GM10248 (cell line): ENCODE data around the gene UBP1.
"Not testable (repeated sequence)": the region's sequence is repeated elsewhere in the genome, so short reads cannot be mapped to it uniquely, and the experiment has no call there.

Experiments used
- CTCF ChIA-PET: fragments of 300-600 bp; sonication (Branson Sonifier 250); formaldehyde crosslinking; extraction: SDS; loops from one replicate; lab custom pipeline; 2021; ENCODE audit warnings: antibody characterized with exemption; lab: Yijun Ruan, JAX
- POLR2A ChIA-PET: fragments of 350-650 bp; sonication (Branson Sonifier 250); formaldehyde crosslinking; extraction: SDS; loops from one replicate; lab custom pipeline; 2020; ENCODE audit warnings: antibody characterized with exemption; lab: Yijun Ruan, JAX
- DNase-seq: peaks from one replicate; pipeline ENCODE4 v3.0.0; 2012; ENCODE audit errors: extremely low spot score
- TF ChIP-seq, protein P1 (sequence below): IDR thresholded peaks from 2 replicates; pipeline ENCODE4 v1.5.1; 2012; ENCODE audit warnings: mild to moderate bottlenecking, low read depth; ENCODE audit errors: extremely low read depth, missing control alignments, control extremely low read depth

Gene UBP1

GRCh38 chr3:33467786-33468185, 27.6 kb upstream of the UBP1 start:
- ChIA-PET POLR2A (interaction anchor here (1.8 kb wide), 1 partner anchor 27 kb away, joined by 4 read pairs; the partner anchor contains the start of gene UBP1), CTCF (interaction anchor here (1.3 kb wide), 1 partner anchor 10 kb away, joined by 3 read pairs; no protein-coding TSS in a partner anchor)
- TF ChIP-seq, protein P1, sequence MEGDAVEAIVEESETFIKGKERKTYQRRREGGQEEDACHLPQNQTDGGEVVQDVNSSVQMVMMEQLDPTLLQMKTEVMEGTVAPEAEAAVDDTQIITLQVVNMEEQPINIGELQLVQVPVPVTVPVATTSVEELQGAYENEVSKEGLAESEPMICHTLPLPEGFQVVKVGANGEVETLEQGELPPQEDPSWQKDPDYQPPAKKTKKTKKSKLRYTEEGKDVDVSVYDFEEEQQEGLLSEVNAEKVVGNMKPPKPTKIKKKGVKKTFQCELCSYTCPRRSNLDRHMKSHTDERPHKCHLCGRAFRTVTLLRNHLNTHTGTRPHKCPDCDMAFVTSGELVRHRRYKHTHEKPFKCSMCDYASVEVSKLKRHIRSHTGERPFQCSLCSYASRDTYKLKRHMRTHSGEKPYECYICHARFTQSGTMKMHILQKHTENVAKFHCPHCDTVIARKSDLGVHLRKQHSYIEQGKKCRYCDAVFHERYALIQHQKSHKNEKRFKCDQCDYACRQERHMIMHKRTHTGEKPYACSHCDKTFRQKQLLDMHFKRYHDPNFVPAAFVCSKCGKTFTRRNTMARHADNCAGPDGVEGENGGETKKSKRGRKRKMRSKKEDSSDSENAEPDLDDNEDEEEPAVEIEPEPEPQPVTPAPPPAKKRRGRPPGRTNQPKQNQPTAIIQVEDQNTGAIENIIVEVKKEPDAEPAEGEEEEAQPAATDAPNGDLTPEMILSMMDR: no peak
- no peak for DNase-seq

GRCh38 chr3:33461097-33461496, 20.9 kb upstream of the UBP1 start:
- POLR2A ChIA-PET: no interaction called here
- TF ChIP-seq, protein P1: no peak
- CTCF ChIA-PET: interaction anchor here (1.0 kb wide), 1 partner anchor 20 kb away, joined by 3 read pairs; no protein-coding TSS in a partner anchor
- no peak for DNase-seq

- CTCF ChIA-PET, POLR2A ChIA-PET, DNase-seq: not testable (repeated sequence)
Measured at GRCh38 chr3:33459577-33459976, 19.4 kb upstream of the UBP1 start.

GRCh38 chr3:33458446-33458845, 18.2 kb upstream of the UBP1 start:
- CTCF ChIA-PET: no interaction called here
- TF ChIP-seq, protein P1: no peak
- DNase-seq: no peak
- POLR2A ChIA-PET: no interaction called here

- no peak for DNase-seq
- CTCF ChIA-PET: no interaction called here
- TF ChIP-seq, protein P1: no peak
- POLR2A ChIA-PET: no interaction called here
Measured at GRCh38 chr3:33456756-33457155, 16.6 kb upstream of the UBP1 start.

GRCh38 chr3:33453331-33453761, 13.1 kb upstream of the UBP1 start:
- ChIA-PET POLR2A (no interaction called here), CTCF (interaction anchor here (1.0 to 1.6 kb wide), 2 partner anchors 12 to 31 kb away, joined by 3 to 8 read pairs; partner anchors contain the start of gene UBP1)
- DNase-seq: no peak
- TF ChIP-seq, protein P1: no peak

DNA sequence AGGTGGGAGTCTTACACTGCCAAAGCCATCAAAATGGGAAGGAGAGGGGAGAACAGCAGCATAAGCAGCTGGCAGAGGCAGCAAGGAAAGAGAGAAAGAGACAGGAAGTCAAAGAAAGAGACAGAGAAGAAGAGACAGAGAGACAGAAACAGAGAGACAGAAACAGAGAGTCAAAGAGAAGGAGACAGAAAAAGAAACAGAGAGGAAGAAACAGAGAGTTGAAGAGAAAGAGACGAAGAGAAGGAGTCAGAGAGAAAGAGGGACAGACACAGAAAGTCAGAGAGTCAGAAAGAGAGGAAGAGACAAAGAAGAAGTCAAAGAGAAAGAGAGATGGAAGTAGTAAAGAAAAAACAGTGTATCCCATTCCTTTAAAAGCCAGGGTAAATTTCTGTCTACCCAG, 11.8 kb upstream of the UBP1 start:
- DNase-seq, POLR2A ChIA-PET, CTCF ChIA-PET: not testable (repeated sequence)

DNA sequence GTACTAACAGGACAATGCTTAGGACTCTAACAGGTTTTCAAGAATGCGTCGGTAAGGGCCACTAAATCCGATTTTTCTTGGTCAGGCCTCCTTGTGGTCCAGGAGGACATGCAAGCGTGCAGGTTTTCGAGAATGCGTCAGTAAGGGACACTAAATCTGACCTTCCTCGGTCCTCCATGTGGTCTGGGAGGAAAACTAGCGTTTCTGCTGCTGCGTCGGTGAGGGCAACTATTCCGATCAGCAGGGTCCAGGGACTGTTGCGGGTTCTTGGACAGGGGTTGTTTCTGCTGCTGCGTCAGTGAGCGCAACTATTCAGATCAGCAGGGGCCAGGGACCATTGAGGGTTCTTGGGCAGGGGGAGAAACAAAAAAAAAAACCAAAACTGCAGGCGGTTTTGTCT, 7.8 kb upstream of the UBP1 start:
- ChIA-PET CTCF (no interaction called here), POLR2A (no interaction called here)
- TF ChIP-seq, protein P1: no peak

DNA sequence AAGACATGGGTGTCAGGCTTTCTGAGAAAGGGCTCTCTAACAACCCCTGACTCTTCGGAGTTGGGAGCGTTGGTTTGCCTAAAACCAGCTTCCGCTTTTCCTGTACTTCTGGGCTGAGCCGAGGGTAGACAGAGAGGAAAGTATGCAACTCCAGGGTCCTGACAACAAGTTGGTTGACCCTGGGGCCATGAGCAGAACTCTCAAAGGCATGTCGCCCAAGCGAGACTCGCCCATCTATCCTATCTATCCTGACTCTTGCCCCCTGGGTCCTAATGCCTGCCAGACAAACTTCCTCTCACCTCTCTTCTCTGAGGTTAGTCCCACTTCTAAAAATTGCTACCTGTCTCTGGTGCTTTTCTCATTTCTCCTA, 7.0 kb upstream of the UBP1 start:
- POLR2A ChIA-PET, CTCF ChIA-PET, DNase-seq: not testable (repeated sequence)

More for the DNA sequence above, 7.8 kb upstream of the UBP1 start:
- DNase-seq: no peak
